Germinal center (tissue), 1 donor: ENCODE results near the gene SLC25A1.
A peak's percentile ranks its signal among the peaks of the same experiment; 100 is the strongest.

Experiments used
- DNase-seq: peaks from one replicate; pipeline ENCODE4 v3.0.0; 2012; ENCODE audit warnings: mixed read lengths, low spot score

Gene SLC25A1

GRCh38 chr22:19180740-19181410 lies 2.3 kb upstream of the SLC25A1 start:
- no peak for DNase-seq

GRCh38 chr22:19180234-19180633 lies 1.7 kb upstream of the SLC25A1 start:
- DNase-seq: no peak

- peak; percentile 64 for DNase-seq
Observed at GRCh38 chr22:19179497-19180048, 1.0 kb upstream of the SLC25A1 start.

- peak; percentile 58 for DNase-seq
Observed at GRCh38 chr22:19178065-19178656, 375 bp downstream of the SLC25A1 start.

GRCh38 chr22:19177164-19178064 lies 1.1 kb downstream of the SLC25A1 start:
- DNase-seq: no peak

GRCh38 chr22:19176732-19177131 lies 1.8 kb downstream of the SLC25A1 start:
- no peak for DNase-seq

- DNase-seq: no peak
Observed at GRCh38 chr22:19176175-19176643, 2.3 kb downstream of the SLC25A1 start.

- no peak for DNase-seq
Observed at GRCh38 chr22:19175602-19176174, 2.8 kb downstream of the SLC25A1 start.

- DNase-seq: no peak
Observed at GRCh38 chr22:19175026-19175601, 3.4 kb downstream of the SLC25A1 start.

GRCh38 chr22:19174106-19175025 lies 4.2 kb downstream of the SLC25A1 start:
- DNase-seq: peak; percentile 58

- DNase-seq: no peak
Observed at GRCh38 chr22:19173047-19174035, 5.2 kb downstream of the SLC25A1 start.

- DNase-seq: no peak
Observed at GRCh38 chr22:19172213-19173046, 6.1 kb downstream of the SLC25A1 start.

- no peak for DNase-seq
Observed at GRCh38 chr22:19169947-19170318, 8.6 kb downstream of the SLC25A1 start.

GRCh38 chr22:19169002-19169946 lies 9.3 kb downstream of the SLC25A1 start:
- DNase-seq: no peak

GRCh38 chr22:19168088-19168890 lies 10.2 kb downstream of the SLC25A1 start:
- DNase-seq: no peak

- DNase-seq: no peak
Observed at GRCh38 chr22:19167106-19167869, 11.2 kb downstream of the SLC25A1 start.
